ENCODE measurements around the gene MRPS27.

GRCh38 chr5:72292411-72292810 is 27.6 kb downstream of the MRPS27 start:
- no peak for TF ChIP-seq MAFK (conservative IDR thresholded peaks at IDR 0.05 in 1 of 2, IDR thresholded peaks at IDR 0.05 in 1 of 2; ENCODE audit: low read length in 2 of 2)
- TF ChIP-seq HCFC1 (IDR thresholded peaks at IDR 0.05; ENCODE audit: low read depth, low read length): no peak
- no peak for TF ChIP-seq ATF3 (CRISPR knock-in tag; IDR thresholded peaks at IDR 0.05)
- no peak for TF ChIP-seq ZBTB21 (CRISPR knock-in tag; IDR thresholded peaks at IDR 0.05)
- TF ChIP-seq CTCF (CRISPR knock-in tag; IDR thresholded peaks at IDR 0.05): no peak
- no peak for TF ChIP-seq HNRNPLL (IDR thresholded peaks at IDR 0.05; ENCODE audit: low read depth, low read length, poor library complexity, severe bottlenecking)
- no peak for TF ChIP-seq FOXA1 (IDR thresholded peaks at IDR 0.05)
- TF ChIP-seq FOXA1 (CRISPR knock-in tag; IDR thresholded peaks at IDR 0.05): no peak
- TF ChIP-seq ZNF251 (CRISPR knock-in tag; IDR thresholded peaks at IDR 0.05): no peak
- no peak for TF ChIP-seq ZNF44 (CRISPR knock-in tag; IDR thresholded peaks at IDR 0.05)
- TF ChIP-seq FOXJ3 (CRISPR knock-in tag; IDR thresholded peaks at IDR 0.05; ENCODE audit: borderline replicate concordance): no peak
- TF ChIP-seq PRPF4 (IDR thresholded peaks at IDR 0.05; ENCODE audit: low read depth, low read length, poor library complexity, severe bottlenecking): no peak
- TF ChIP-seq PAX8 (CRISPR knock-in tag; IDR thresholded peaks at IDR 0.05; ENCODE audit: borderline replicate concordance): no peak
- TF ChIP-seq TAF1 (CRISPR knock-in tag; IDR thresholded peaks at IDR 0.05): no peak
- TF ChIP-seq ZNF839 (CRISPR knock-in tag; IDR thresholded peaks at IDR 0.05; ENCODE audit: borderline replicate concordance): no peak

All from HepG2 (cell line).